H9 (cell line): Measurements from ENCODE around the gene SUPT3H. TPM values are rescaled to one million over a fixed set of nuclear protein-coding genes. Genes with fewer than 3 reads are reported as not detected.
A peak's percentile ranks its signal among the peaks of the same experiment; 100 is the strongest.

Experiments used
- DNase-seq: peaks from one replicate; pipeline ENCODE4 v3.0.0-alpha.2; 2017
- H2AFZ ChIP-seq: one replicate; pipeline ENCODE4 v1.6.1; 2013; ENCODE audit warnings: mild to moderate bottlenecking, low read length, control low read depth, moderate library complexity
- H2AK5ac ChIP-seq: 2 replicates; pipeline ENCODE4 v1.6.1; 2013; ENCODE audit warnings: low read length, control low read depth, mixed read lengths; ENCODE audit not compliant: insufficient read length
- H2BK120ac ChIP-seq: one replicate; pipeline ENCODE4 v1.6.1; 2013; ENCODE audit warnings: low read depth, mild to moderate bottlenecking, low read length, control low read depth, inconsistent platforms; ENCODE audit not compliant: poor library complexity, severe bottlenecking
- H2BK12ac ChIP-seq: 2 replicates; pipeline ENCODE4 v1.6.1; 2013; ENCODE audit warnings: low read length, control low read depth, mixed read lengths, low read depth; ENCODE audit not compliant: insufficient read length
- H2BK15ac ChIP-seq: 2 replicates; pipeline ENCODE4 v1.6.1; 2013; ENCODE audit warnings: low read depth, low read length, control low read depth
- H2BK20ac ChIP-seq: one replicate; pipeline ENCODE4 v1.6.1; 2013; ENCODE audit warnings: low read depth, mild to moderate bottlenecking, low read length, control low read depth, inconsistent platforms; ENCODE audit not compliant: poor library complexity, severe bottlenecking
- H2BK5ac ChIP-seq: 2 replicates; pipeline ENCODE4 v1.6.1; 2013; ENCODE audit warnings: low read length, control low read depth, mixed read lengths; ENCODE audit not compliant: insufficient read length
- H3K14ac ChIP-seq: 2 replicates; pipeline ENCODE4 v1.6.1; 2013; ENCODE audit warnings: low read length, control low read depth; ENCODE audit not compliant: insufficient read depth
- H3K18ac ChIP-seq: 2 replicates; pipeline ENCODE4 v1.6.1; 2013; ENCODE audit warnings: low read depth, mild to moderate bottlenecking, mixed read lengths, low read length, control low read depth; ENCODE audit not compliant: insufficient read length
- H3K23ac ChIP-seq: 2 replicates; pipeline ENCODE4 v1.6.1; 2013; ENCODE audit warnings: low read length, control low read depth, mixed read lengths, low read depth; ENCODE audit not compliant: insufficient read length
- H3K23me2 ChIP-seq: 2 replicates; pipeline ENCODE4 v1.6.1; 2013; ENCODE audit warnings: low read depth, mild to moderate bottlenecking, mixed read lengths, low read length, control low read depth; ENCODE audit not compliant: insufficient read length, poor library complexity, severe bottlenecking
- H3K27ac ChIP-seq: 2 replicates; pipeline ENCODE4 v1.5.1; 2013; ENCODE audit warnings: low read length, control low read depth, mixed read lengths, low read depth; ENCODE audit not compliant: insufficient read length
- H3K27me3 ChIP-seq: 2 replicates; pipeline ENCODE4 v1.6.1; 2013; ENCODE audit warnings: low read length, control low read depth, inconsistent platforms; ENCODE audit not compliant: insufficient read depth
- H3K4ac ChIP-seq: 2 replicates; pipeline ENCODE4 v1.6.1; 2013; ENCODE audit warnings: low read depth, mild to moderate bottlenecking, control low read depth, inconsistent platforms, low read length, moderate library complexity
- H3K4me1 ChIP-seq: 2 replicates; pipeline ENCODE4 v1.6.1; 2013; ENCODE audit warnings: low read length, control low read depth, inconsistent platforms; ENCODE audit not compliant: insufficient read depth
- H3K4me2 ChIP-seq: 2 replicates; pipeline ENCODE4 v1.6.1; 2013; ENCODE audit warnings: low read length, control low read depth, mixed read lengths; ENCODE audit not compliant: insufficient read length, insufficient read depth
- H3K56ac ChIP-seq: 2 replicates; pipeline ENCODE4 v1.6.1; 2013; ENCODE audit warnings: low read depth, mild to moderate bottlenecking, mixed read lengths, low read length, control low read depth; ENCODE audit not compliant: insufficient read length
- H3K79me1 ChIP-seq: 2 replicates; pipeline ENCODE4 v1.6.1; 2013; ENCODE audit warnings: low read depth, mild to moderate bottlenecking, moderate library complexity, low read length, control low read depth, inconsistent platforms; ENCODE audit not compliant: insufficient read depth, poor library complexity, severe bottlenecking
- H3K79me2 ChIP-seq: 2 replicates; pipeline ENCODE4 v1.6.1; 2013; ENCODE audit warnings: low read length, control low read depth, inconsistent platforms; ENCODE audit not compliant: insufficient read depth
- H3K9ac ChIP-seq: 2 replicates; pipeline ENCODE4 v1.6.1; 2013; ENCODE audit warnings: low read length, control low read depth, mixed read lengths; ENCODE audit not compliant: insufficient read length; ENCODE audit errors: extremely low read depth
- H3K9me3 ChIP-seq: one replicate; pipeline ENCODE4 v1.6.1; 2013; ENCODE audit warnings: low read depth, low read length, inconsistent platforms; ENCODE audit not compliant: control insufficient read depth
- H3T11ph ChIP-seq: one replicate; pipeline ENCODE4 v1.6.1; 2013; ENCODE audit warnings: mild to moderate bottlenecking, low read length, control low read depth, inconsistent platforms
- H4K20me1 ChIP-seq: one replicate; pipeline ENCODE4 v1.6.1; 2013; ENCODE audit not compliant: control insufficient read depth, insufficient read length, insufficient read depth
- H4K5ac ChIP-seq: 2 replicates; pipeline ENCODE4 v1.6.1; 2013; ENCODE audit warnings: low read depth, mild to moderate bottlenecking, mixed read lengths, low read length, control low read depth; ENCODE audit not compliant: insufficient read length
- H4K8ac ChIP-seq: replicated peaks from 2 replicates; pipeline ENCODE4 v1.6.1; 2013; ENCODE audit warnings: low read length, control low read depth, mixed read lengths, low read depth; ENCODE audit not compliant: insufficient read length
- H4K91ac ChIP-seq: 2 replicates; pipeline ENCODE4 v1.6.1; 2013; ENCODE audit warnings: low read depth, mild to moderate bottlenecking, moderate library complexity, mixed read lengths, low read length, control low read depth; ENCODE audit not compliant: insufficient read length
- H3K27ac Mint-ChIP-seq, 3 experiments: 2 replicates in 2 of 3; 3 replicates in 1 of 3; pipeline ENCODE4 v1.8.0; 2020 to 2021; ENCODE audit warnings: mixed read lengths in 3 of 3, mild to moderate bottlenecking in 1 of 3, moderate library complexity in 1 of 3
- H3K27me3 Mint-ChIP-seq: 2 replicates; pipeline ENCODE4 v1.8.0; 2021; ENCODE audit warnings: low read depth, mild to moderate bottlenecking, moderate library complexity, mixed read lengths
- H3K36me3 Mint-ChIP-seq, 3 experiments: 2 replicates in 2 of 3; 3 replicates in 1 of 3; pipeline ENCODE4 v1.8.0; 2020 to 2021; ENCODE audit warnings: low read depth in 3 of 3, mixed read lengths in 3 of 3; ENCODE audit not compliant: insufficient read depth in 1 of 3
- H3K4me1 Mint-ChIP-seq, 2 experiments: 2 replicates each; pipeline ENCODE4 v1.8.0; 2020; ENCODE audit warnings: mixed read lengths in 2 of 2
- H3K4me3 Mint-ChIP-seq, 2 experiments: 2 replicates in 1 of 2; 3 replicates in 1 of 2; pipeline ENCODE4 v1.8.0; 2020 to 2021; ENCODE audit warnings: mild to moderate bottlenecking in 2 of 2, mixed read lengths in 2 of 2, moderate library complexity in 1 of 2
- H3K9me3 Mint-ChIP-seq, 2 experiments: 2 replicates in 1 of 2; 3 replicates in 1 of 2; pipeline ENCODE4 v1.8.0; 2020; ENCODE audit warnings: mild to moderate bottlenecking in 2 of 2, mixed read lengths in 2 of 2, moderate library complexity in 1 of 2
- WGBS: extraction: QIAGEN DNeasy Blood & Tissue Kit; methylation state at CpG from one replicate; pipeline ENCODE4 v1.1.7; 2013; ENCODE audit warnings: missing lambda C conversion rate, low lambda C conversion rate, mixed read lengths; ENCODE audit not compliant: insufficient read length; ENCODE audit errors: extremely low coverage; 5-methylcytosine and 5-hydroxymethylcytosine counted together
- total RNA-seq: library from RNA; stranded (reverse); gene quantifications from 2 replicates; pipeline ENCODE4 v1.2.1, GENCODE V29; 2021
- TF ChIP-seq, protein P1 (sequence below): fragments of 200-600 bp; sonication (generic); conservative IDR thresholded peaks from 3 replicates; pipeline ENCODE4 v1.8.0; 2021; ENCODE audit warnings: antibody characterized with exemption, mild to moderate bottlenecking

Gene SUPT3H
- total RNA-seq, 1 experiment from 2014 or later = 22.5 TPM

DNA sequence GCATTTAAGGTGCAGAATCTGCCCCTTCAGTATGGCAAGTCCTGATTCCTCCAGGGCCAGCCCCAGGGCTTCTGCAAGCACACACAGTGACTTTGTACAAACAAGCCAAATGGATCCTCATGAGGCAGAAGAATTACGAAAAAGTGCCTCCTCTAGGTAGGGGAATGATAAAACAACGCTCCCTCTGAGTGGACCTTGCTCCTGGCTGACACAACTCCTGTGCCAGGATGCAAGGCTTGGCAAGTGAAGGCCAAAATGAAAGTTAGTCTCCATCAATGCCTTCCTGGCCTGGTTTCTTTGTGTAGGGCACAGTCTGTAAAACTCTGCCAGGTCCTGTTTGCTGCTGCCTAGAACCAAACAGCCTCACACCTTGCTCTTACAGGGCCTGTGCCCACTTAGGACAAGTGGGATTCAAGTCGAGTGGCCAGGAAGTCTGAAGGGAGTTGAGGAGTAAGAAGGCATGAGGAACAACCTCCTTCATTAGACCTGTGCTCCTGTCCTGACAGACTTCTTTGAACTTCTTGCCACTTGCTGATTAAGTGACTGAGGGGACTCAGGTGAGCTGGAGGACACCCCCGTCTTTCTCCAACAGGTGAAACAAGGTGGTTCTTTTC is 573.1 kb downstream of the SUPT3H start:
- Histone ChIP-seq H3K4me2 (no peak overlapping the region), H3K27me3 (no peaks in the 10 kb centered on the region), H4K91ac (peak overlapping the region; percentile 45), H3K14ac (peak overlapping the region; percentile 36; the same call in 1 of the 2 replicates), H2BK12ac (no peak overlapping the region), H3K9ac (no peak overlapping the region), H3K56ac (no peak overlapping the region), H2BK5ac (no peak overlapping the region), H4K5ac (no peak overlapping the region), H2BK120ac (no peak overlapping the region), H2AFZ (no peak overlapping the region), H4K8ac (peak overlapping the region; percentile 28), H3K79me2 (no peaks in the 10 kb centered on the region), H3T11ph (no peak overlapping the region), H3K4ac (no peak overlapping the region), H3K79me1 (no peaks in the 10 kb centered on the region), H2AK5ac (no peak overlapping the region), H3K4me1 (no peaks in the 10 kb centered on the region; the same call in 1 of the 2 replicates), H2BK15ac (no peak overlapping the region; the same call in 1 of the 2 replicates), H2BK20ac (no peak overlapping the region), H3K9me3 (no peaks in the 10 kb centered on the region), H3K23me2 (no peaks in the 10 kb centered on the region), H3K27ac (no peak overlapping the region), H3K23ac (no peak overlapping the region), H4K20me1 (no peaks in the 10 kb centered on the region), H3K18ac (no peak overlapping the region)
- Mint-ChIP-seq H3K36me3 (peaks cover 0 to 2% (median 0%) of the 10 kb centered on the region in 3 experiments; a peak in 1 of 7 replicates), H3K27me3 (no peaks in the 10 kb centered on the region), H3K9me3 (no peaks in the 10 kb centered on the region), H3K27ac (peak overlapping the region in 1 of 3 experiments; percentile 45; a peak in 1 of 7 replicates), H3K4me1 (peaks cover 8 to 12% of the 10 kb centered on the region in 2 experiments), H3K4me3 (no peak overlapping the region)
- no peak for DNase-seq
- WGBS = no CpG with 5 or more reads among the region's 4 CpGs
- TF ChIP-seq, protein P1, sequence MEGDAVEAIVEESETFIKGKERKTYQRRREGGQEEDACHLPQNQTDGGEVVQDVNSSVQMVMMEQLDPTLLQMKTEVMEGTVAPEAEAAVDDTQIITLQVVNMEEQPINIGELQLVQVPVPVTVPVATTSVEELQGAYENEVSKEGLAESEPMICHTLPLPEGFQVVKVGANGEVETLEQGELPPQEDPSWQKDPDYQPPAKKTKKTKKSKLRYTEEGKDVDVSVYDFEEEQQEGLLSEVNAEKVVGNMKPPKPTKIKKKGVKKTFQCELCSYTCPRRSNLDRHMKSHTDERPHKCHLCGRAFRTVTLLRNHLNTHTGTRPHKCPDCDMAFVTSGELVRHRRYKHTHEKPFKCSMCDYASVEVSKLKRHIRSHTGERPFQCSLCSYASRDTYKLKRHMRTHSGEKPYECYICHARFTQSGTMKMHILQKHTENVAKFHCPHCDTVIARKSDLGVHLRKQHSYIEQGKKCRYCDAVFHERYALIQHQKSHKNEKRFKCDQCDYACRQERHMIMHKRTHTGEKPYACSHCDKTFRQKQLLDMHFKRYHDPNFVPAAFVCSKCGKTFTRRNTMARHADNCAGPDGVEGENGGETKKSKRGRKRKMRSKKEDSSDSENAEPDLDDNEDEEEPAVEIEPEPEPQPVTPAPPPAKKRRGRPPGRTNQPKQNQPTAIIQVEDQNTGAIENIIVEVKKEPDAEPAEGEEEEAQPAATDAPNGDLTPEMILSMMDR = no peak
